ENCODE results near the gene CYP4F12. TPM values are rescaled to one million over a fixed set of nuclear protein-coding genes. Genes with fewer than 3 reads are reported as not detected.

The CYP4F12 gene
- total RNA-seq, 4 donors from 2014 or later, result 0.71 to 2.8 (median 1.3) TPM

DNA sequence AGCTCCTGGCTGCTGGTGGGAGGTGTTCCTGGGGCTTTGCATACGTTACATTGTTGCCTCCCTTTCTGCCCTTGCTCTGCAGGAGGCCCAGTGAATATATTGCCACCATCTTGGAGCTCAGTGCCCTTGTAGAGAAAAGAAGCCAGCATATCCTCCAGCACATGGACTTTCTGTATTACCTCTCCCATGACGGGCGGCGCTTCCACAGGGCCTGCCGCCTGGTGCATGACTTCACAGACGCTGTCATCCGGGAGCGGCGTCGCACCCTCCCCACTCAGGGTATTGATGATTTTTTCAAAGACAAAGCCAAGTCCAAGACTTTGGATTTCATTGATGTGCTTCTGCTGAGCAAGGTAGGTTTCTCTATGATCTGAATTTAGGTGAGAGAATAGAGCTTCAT, 10.5 kb downstream of the CYP4F12 start:
- Histone ChIP-seq H3K27ac (no peak overlapping the region), H3K9me3 (peaks cover 0 to 6% (median 0%) of the 10 kb centered on the region in 3 donors), H3K27me3 (no peaks in the 10 kb centered on the region), H3K4me3 (no peak overlapping the region), H3K36me3 (no peaks in the 10 kb centered on the region), H3K4me1 (no peaks in the 10 kb centered on the region)
- TF ChIP-seq, protein P1, sequence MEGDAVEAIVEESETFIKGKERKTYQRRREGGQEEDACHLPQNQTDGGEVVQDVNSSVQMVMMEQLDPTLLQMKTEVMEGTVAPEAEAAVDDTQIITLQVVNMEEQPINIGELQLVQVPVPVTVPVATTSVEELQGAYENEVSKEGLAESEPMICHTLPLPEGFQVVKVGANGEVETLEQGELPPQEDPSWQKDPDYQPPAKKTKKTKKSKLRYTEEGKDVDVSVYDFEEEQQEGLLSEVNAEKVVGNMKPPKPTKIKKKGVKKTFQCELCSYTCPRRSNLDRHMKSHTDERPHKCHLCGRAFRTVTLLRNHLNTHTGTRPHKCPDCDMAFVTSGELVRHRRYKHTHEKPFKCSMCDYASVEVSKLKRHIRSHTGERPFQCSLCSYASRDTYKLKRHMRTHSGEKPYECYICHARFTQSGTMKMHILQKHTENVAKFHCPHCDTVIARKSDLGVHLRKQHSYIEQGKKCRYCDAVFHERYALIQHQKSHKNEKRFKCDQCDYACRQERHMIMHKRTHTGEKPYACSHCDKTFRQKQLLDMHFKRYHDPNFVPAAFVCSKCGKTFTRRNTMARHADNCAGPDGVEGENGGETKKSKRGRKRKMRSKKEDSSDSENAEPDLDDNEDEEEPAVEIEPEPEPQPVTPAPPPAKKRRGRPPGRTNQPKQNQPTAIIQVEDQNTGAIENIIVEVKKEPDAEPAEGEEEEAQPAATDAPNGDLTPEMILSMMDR (IDR thresholded peaks at IDR 0.05 in 4 of 5, conservative IDR thresholded peaks at IDR 0.05 in 1 of 5), result no peak
- no peak for TF ChIP-seq POLR2A (IDR thresholded peaks at IDR 0.05)
- intact Hi-C loops (cut with DNase I; ENCODE audit: low total_unique reads), result no loop called here
- DNase-seq (no peak), ATAC-seq (no peak)
- in situ Hi-C loops (cut with MboI; ENCODE audit: low sequenced_read_pairs in 4 of 4), result no loop called here

DNA sequence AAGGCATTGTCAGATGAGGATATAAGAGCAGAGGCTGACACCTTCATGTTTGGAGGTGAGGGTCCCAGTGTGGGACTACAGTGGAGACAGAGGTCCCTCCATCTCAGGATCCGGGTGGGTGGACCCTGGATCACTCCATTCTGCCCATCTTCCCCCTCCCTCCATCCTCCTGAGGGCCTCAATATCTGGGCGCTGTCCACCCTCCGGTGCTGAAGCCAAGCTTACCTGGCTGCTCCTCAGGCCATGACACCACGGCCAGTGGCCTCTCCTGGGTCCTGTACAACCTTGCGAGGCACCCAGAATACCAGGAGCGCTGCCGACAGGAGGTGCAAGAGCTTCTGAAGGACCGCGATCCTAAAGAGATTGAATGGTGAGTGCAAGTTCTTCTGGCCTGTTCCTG, 11.9 kb downstream of the CYP4F12 start:
- Histone ChIP-seq H3K27ac (no peak overlapping the region), H3K36me3 (no peaks in the 10 kb centered on the region)

DNA sequence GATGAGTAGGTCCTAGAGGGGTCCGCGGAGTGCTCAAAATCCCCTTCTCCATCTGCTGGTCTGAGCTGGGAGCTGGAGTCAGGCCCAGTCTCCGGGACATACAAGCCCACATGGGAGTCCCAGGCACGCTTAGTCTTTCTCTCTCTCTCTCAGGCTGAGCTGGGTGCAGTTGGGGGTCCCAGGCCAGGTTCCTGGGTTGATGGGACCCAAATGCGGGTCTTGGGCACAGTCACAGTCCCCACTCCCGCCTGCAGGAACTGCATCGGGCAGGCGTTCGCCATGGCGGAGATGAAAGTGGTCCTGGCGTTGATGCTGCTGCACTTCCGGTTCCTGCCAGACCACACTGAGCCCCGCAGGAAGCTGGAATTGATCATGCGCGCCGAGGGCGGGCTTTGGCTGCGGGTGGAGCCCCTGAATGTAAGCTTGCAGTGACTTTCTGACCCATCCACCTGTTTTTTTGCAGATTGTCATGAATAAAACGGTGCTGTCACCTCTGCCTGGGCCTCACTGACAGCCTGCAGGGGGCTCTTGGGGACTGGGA, 23.8 kb downstream of the CYP4F12 start:
- Histone ChIP-seq H3K4me3 (no peak overlapping the region), H3K27me3 (no peaks in the 10 kb centered on the region), H3K27ac (no peak overlapping the region), H3K9me3 (peaks cover 0 to 3% (median 0%) of the 10 kb centered on the region in 3 donors), H3K36me3 (no peaks in the 10 kb centered on the region), H3K4me1 (no peaks in the 10 kb centered on the region)
- in situ Hi-C loops (cut with MboI; ENCODE audit: low sequenced_read_pairs in 4 of 4), result no loop called here
- ATAC-seq, result no peak
- no peak for TF ChIP-seq POLR2A (IDR thresholded peaks at IDR 0.05)
- TF ChIP-seq, protein P1 (IDR thresholded peaks at IDR 0.05 in 4 of 5, conservative IDR thresholded peaks at IDR 0.05 in 1 of 5), result no peak
- no peak for DNase-seq
- intact Hi-C loops (cut with DNase I; ENCODE audit: low total_unique reads), result no loop called here

More for the DNA sequence above, 11.9 kb downstream of the CYP4F12 start:
- TF ChIP-seq, protein P1 (IDR thresholded peaks at IDR 0.05 in 4 of 5, conservative IDR thresholded peaks at IDR 0.05 in 1 of 5), result no peak
- TF ChIP-seq POLR2A (IDR thresholded peaks at IDR 0.05), result no peak
- no peak overlapping the region for H3K4me3 ChIP-seq
- DNase-seq, result no peak
- peaks cover 0 to 6% (median 5%) of the 10 kb centered on the region in 3 donors for H3K9me3 ChIP-seq
- no peaks in the 10 kb centered on the region for H3K27me3 ChIP-seq
- H3K4me1 ChIP-seq, result no peaks in the 10 kb centered on the region
- in situ Hi-C loops (cut with MboI; ENCODE audit: low sequenced_read_pairs in 4 of 4) (no loop called here), intact Hi-C loops (cut with DNase I; ENCODE audit: low total_unique reads) (no loop called here)
- no peak for ATAC-seq

DNA sequence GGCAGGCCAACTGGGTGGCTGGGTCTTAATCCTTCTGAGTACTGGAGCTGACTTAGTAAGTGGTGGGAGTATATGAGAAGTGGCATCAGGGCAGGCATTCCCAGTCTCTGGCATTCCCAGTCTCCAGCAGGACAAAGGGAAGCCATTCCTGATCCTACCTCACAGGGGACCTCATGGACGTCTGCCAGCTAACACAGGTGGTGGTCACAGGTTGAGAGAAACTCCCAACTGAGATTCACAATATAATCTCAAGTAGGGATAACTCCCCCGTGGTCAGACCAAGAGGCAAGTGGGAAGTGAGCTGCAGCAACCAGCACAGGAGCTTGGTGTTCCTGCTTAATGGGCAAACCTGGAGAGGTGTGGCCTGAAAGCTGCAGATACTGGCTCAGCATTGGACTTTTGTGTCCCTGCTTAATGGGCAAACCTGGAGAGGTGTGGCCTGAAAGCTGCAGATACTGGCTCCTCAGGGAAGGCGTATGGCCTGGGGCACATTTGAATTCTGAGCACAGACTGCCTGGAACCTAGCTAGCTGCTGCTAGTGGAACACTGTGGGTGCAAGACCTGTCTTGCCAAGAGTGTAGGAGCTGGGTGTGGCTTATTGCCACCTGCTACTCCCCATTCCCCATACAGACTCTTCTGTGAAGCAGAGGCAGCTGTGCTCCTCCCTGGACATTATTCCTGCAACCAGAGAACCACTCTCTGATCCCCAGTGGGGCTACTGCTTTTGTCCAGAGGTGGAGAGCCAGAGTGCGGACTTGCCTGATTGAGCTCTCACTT, 29.1 kb downstream of the CYP4F12 start:
- Histone ChIP-seq H3K4me3 (no peak overlapping the region), H3K27me3 (no peaks in the 10 kb centered on the region), H3K36me3 (no peaks in the 10 kb centered on the region), H3K9me3 (peaks cover 0 to 3% (median 0%) of the 10 kb centered on the region in 3 donors), H3K27ac (no peak overlapping the region), H3K4me1 (no peaks in the 10 kb centered on the region)
- in situ Hi-C loops (cut with MboI; ENCODE audit: low sequenced_read_pairs in 4 of 4) (no loop called here), intact Hi-C loops (cut with DNase I; ENCODE audit: low total_unique reads) (no loop called here)
- DNase-seq, result no peak
- no peak for TF ChIP-seq POLR2A (IDR thresholded peaks at IDR 0.05)
- TF ChIP-seq, protein P1 (IDR thresholded peaks at IDR 0.05 in 4 of 5, conservative IDR thresholded peaks at IDR 0.05 in 1 of 5), result no peak
- ATAC-seq, result no peak

All from gastrocnemius medialis (tissue), 4 donors.